ENCODE data around the gene CCDC15.

The CCDC15 gene

DNA sequence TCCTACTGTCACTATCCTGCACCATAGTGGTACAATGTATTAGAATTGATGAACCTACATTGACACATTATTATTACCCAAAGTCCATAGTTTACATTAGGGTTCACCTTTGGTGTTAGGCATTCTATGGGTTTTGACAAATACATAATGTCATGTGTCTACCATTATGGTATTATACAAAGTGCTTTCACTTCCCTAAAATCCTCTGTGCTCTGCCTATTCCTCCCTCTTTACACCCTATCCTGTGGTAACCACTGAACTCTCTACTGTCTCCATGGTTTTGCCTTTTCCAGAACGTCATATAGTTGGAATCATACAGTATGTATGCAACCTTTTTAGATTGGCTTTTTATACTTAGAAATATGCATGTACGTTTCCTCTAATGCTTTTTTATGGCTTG, 51.5 kb downstream of the CCDC15 start:
- ATAC-seq: no peak
- TF ChIP-seq TOX (CRISPR knock-in tag; IDR thresholded peaks at IDR 0.05; ENCODE audit: borderline replicate concordance) (no peak), CSDC2 (CRISPR knock-in tag; IDR thresholded peaks at IDR 0.05) (no peak), TSHZ2 (CRISPR knock-in tag; IDR thresholded peaks at IDR 0.05) (no peak), OSR1 (CRISPR knock-in tag; IDR thresholded peaks at IDR 0.05) (no peak), PPARA (CRISPR knock-in tag; IDR thresholded peaks at IDR 0.05; ENCODE audit: borderline replicate concordance) (no peak), CSRNP3 (CRISPR knock-in tag; IDR thresholded peaks at IDR 0.05) (no peak), ZFP3 (CRISPR knock-in tag; IDR thresholded peaks at IDR 0.05) (no peak), ZNF565 (CRISPR knock-in tag; conservative IDR thresholded peaks at IDR 0.05; ENCODE audit: low read depth) (no peak), ESRRG (CRISPR knock-in tag; IDR thresholded peaks at IDR 0.05) (no peak), RARB (CRISPR knock-in tag; IDR thresholded peaks at IDR 0.05) (no peak), BACH2 (CRISPR knock-in tag; IDR thresholded peaks at IDR 0.05; ENCODE audit: borderline replicate concordance) (no peak)
- TF ChIP-seq, protein P1, sequence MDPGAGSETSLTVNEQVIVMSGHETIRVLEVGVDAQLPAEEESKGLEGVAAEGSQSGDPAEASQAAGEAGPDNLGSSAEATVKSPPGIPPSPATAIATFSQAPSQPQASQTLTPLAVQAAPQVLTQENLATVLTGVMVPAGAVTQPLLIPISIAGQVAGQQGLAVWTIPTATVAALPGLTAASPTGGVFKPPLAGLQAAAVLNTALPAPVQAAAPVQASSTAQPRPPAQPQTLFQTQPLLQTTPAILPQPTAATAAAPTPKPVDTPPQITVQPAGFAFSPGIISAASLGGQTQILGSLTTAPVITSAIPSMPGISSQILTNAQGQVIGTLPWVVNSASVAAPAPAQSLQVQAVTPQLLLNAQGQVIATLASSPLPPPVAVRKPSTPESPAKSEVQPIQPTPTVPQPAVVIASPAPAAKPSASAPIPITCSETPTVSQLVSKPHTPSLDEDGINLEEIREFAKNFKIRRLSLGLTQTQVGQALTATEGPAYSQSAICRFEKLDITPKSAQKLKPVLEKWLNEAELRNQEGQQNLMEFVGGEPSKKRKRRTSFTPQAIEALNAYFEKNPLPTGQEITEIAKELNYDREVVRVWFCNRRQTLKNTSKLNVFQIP (CRISPR knock-in tag; IDR thresholded peaks at IDR 0.05; ENCODE audit: borderline replicate concordance, low read depth): no peak

DNA sequence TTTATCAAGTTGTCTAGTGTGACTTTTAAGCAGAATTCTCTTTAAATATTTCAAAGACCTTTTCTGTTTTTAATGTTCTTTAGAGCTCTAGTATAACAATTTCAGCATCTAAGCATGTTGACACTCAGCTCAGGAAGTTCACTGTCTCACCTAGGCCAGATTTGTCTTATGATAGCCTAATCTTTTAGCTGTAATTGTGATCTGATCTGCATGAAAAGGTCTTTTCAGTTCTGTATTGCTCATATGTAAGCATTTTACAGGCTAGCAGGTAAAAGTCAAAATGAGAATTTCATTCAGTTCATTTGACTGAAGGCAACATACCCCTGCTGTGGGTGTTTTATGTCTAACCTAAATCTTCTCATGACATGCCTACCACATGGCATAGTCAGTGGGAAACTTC, 62.4 kb downstream of the CCDC15 start:
- ATAC-seq: no peak
- TF ChIP-seq BACH2 (CRISPR knock-in tag; IDR thresholded peaks at IDR 0.05; ENCODE audit: borderline replicate concordance): no peak
- TF ChIP-seq ZNF70 (CRISPR knock-in tag; IDR thresholded peaks at IDR 0.05): no peak
- TF ChIP-seq ARNTL (CRISPR knock-in tag; IDR thresholded peaks at IDR 0.05; ENCODE audit: borderline replicate concordance, low read depth): no peak
- no peak for TF ChIP-seq ESRRG (CRISPR knock-in tag; IDR thresholded peaks at IDR 0.05)
- no peak for TF ChIP-seq ZNF565 (CRISPR knock-in tag; conservative IDR thresholded peaks at IDR 0.05; ENCODE audit: low read depth)
- TF ChIP-seq, protein P1 (CRISPR knock-in tag; IDR thresholded peaks at IDR 0.05; ENCODE audit: borderline replicate concordance, low read depth): no peak
- no peak for TF ChIP-seq CSRNP3 (CRISPR knock-in tag; IDR thresholded peaks at IDR 0.05)
- TF ChIP-seq ISL1 (CRISPR knock-in tag; IDR thresholded peaks at IDR 0.05): no peak
- TF ChIP-seq TOX (CRISPR knock-in tag; IDR thresholded peaks at IDR 0.05; ENCODE audit: borderline replicate concordance): no peak
- TF ChIP-seq CREB5 (CRISPR knock-in tag; IDR thresholded peaks at IDR 0.05; ENCODE audit: low read depth): no peak
- no peak for TF ChIP-seq OSR1 (CRISPR knock-in tag; IDR thresholded peaks at IDR 0.05)
- TF ChIP-seq CSDC2 (CRISPR knock-in tag; IDR thresholded peaks at IDR 0.05): no peak
- no peak for TF ChIP-seq TSHZ2 (CRISPR knock-in tag; IDR thresholded peaks at IDR 0.05)
- no peak for TF ChIP-seq PPARA (CRISPR knock-in tag; IDR thresholded peaks at IDR 0.05; ENCODE audit: borderline replicate concordance)
- TF ChIP-seq GLIS3 (CRISPR knock-in tag; IDR thresholded peaks at IDR 0.05): no peak

Data from SK-N-SH treated with all-trans-retinoic acid at 6 μM for 48 hours (cell line).